SU-DHL-6 (cell line): ENCODE data around the gene DCBLD2.

Source experiments
- EZH2phosphoT487 ChIP-seq: fragments of 200-600 bp; sonication (generic), shearing (Covaris generic); conservative IDR thresholded peaks from 2 replicates; pipeline ENCODE4 v1.6.1; 2018; ENCODE audit warnings: mild to moderate bottlenecking, antibody characterized with exemption, low read length, moderate library complexity, mixed read lengths
- TF ChIP-seq, protein P1 (sequence below): fragments of 200-600 bp; sonication (generic); IDR thresholded peaks from one replicate; pipeline ENCODE4 v1.5.1; 2017; ENCODE audit warnings: antibody characterized with exemption, mild to moderate bottlenecking, low read length, moderate library complexity; ENCODE audit not compliant: insufficient read depth, poor library complexity, severe bottlenecking

DNA sequence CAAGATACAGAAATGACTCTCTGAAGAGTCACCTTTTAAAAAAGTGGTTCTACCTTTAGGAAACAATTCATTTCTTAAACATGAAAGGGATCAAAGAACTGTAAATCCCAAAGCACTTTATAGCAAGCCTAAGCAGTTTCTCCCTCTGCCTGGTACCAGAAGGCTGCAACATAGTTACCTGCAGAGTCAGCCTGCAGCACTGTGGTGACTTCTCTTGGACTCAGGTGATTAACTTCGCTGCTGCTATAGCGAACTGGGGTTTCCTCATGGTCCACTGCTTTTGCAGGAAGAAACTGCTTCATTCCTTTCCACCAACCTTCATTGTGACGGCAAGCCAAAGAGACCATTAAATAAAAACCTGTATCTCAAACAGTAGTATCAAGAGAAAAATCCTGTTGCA lies 101.1 kb downstream of the DCBLD2 start:
- TF ChIP-seq, protein P1, sequence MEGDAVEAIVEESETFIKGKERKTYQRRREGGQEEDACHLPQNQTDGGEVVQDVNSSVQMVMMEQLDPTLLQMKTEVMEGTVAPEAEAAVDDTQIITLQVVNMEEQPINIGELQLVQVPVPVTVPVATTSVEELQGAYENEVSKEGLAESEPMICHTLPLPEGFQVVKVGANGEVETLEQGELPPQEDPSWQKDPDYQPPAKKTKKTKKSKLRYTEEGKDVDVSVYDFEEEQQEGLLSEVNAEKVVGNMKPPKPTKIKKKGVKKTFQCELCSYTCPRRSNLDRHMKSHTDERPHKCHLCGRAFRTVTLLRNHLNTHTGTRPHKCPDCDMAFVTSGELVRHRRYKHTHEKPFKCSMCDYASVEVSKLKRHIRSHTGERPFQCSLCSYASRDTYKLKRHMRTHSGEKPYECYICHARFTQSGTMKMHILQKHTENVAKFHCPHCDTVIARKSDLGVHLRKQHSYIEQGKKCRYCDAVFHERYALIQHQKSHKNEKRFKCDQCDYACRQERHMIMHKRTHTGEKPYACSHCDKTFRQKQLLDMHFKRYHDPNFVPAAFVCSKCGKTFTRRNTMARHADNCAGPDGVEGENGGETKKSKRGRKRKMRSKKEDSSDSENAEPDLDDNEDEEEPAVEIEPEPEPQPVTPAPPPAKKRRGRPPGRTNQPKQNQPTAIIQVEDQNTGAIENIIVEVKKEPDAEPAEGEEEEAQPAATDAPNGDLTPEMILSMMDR = no peak
- TF ChIP-seq EZH2phosphoT487 = no peak
